Testis (tissue), 3 donors: ENCODE measurements around the gene NCOR2. TPM values are rescaled to one million over a fixed set of nuclear protein-coding genes. Genes with fewer than 3 reads are reported as not detected.
A peak's percentile ranks its signal among the peaks of the same experiment; 100 is the strongest.
"Not testable (repeated sequence)": the region's sequence is repeated elsewhere in the genome, so short reads cannot be mapped to it uniquely, and the experiment has no call there.

Experiments
- DNase-seq: peaks from one replicate; pipeline ENCODE4 v3.0.0-alpha.2; 2019
- H3K27ac ChIP-seq, 2 donors: fragments of 200-600 bp; sonication (generic); one replicate each; pipeline ENCODE4 v1.5.1; 2019
- H3K27me3 ChIP-seq: fragments of 200-600 bp; sonication (generic); one replicate; pipeline ENCODE4 v1.5.1; 2019
- H3K36me3 ChIP-seq: fragments of 200-600 bp; sonication (generic); one replicate; pipeline ENCODE4 v1.5.1; 2017; ENCODE audit warnings: low read depth; ENCODE audit errors: missing control alignments
- H3K4me1 ChIP-seq: fragments of 200-600 bp; sonication (generic); one replicate; pipeline ENCODE4 v1.5.1; 2019
- H3K4me3 ChIP-seq, 2 donors: fragments of 200-600 bp; sonication (generic); one replicate each; pipeline ENCODE4 v1.5.1; 2017 to 2019
- H3K9me3 ChIP-seq: fragments of 200-600 bp; sonication (generic); one replicate; pipeline ENCODE4 v1.5.1; 2017
- POLR2A ChIP-seq: fragments of 450-650 bp; IDR thresholded peaks from one replicate; pipeline ENCODE4 v1.6.1; 2017; ENCODE audit warnings: antibody characterized with exemption, mild to moderate bottlenecking, moderate library complexity
- WGBS, 2 donors: methylation state at CpG; one replicate each; pipeline ENCODE4 v1.1.5; 2018; 5-methylcytosine and 5-hydroxymethylcytosine counted together
- intact Hi-C: fragments of 100-400 bp; cut with DNase I; formaldehyde crosslinking; loops from one replicate; pipeline ENCODE4 v1.15.1; 2023; ENCODE audit warnings: low total_unique reads
- polyA plus RNA-seq: library from polyadenylated mRNA; stranded (reverse); fragments of 350-450 nt; fragmentation: Illumina TruSeq; extraction: RNeasy Lipid Tissue Mini Kit (QIAGEN cat#74804); gene quantifications from one replicate; pipeline ENCODE4 v1.2.3, GENCODE V29; 2014; ENCODE audit warnings: low read depth, low replicate concordance; ENCODE audit not compliant: insufficient read depth
- total RNA-seq, 2 donors: library from RNA; depleted of rRNA; stranded (reverse); fragments of >200 nt; gene quantifications; one replicate each; pipeline ENCODE4 v1.2.3, GENCODE V29; 2016
- TF ChIP-seq, protein P1 (sequence below), 3 experiments: fragments of 450-650 bp in 2 of 3; fragments of 200-600 bp in 1 of 3; sonication (generic) in 1 of 3; IDR thresholded peaks; one replicate each; pipeline ENCODE4 v1.5.1; 2016 to 2019; ENCODE audit warnings: antibody characterized with exemption in 3 of 3, mild to moderate bottlenecking in 2 of 3, moderate library complexity in 1 of 3

Gene NCOR2
- total and polyA plus RNA-seq, 3 donors from 2014 or later: 62.6 to 212 (median 212) TPM

DNA sequence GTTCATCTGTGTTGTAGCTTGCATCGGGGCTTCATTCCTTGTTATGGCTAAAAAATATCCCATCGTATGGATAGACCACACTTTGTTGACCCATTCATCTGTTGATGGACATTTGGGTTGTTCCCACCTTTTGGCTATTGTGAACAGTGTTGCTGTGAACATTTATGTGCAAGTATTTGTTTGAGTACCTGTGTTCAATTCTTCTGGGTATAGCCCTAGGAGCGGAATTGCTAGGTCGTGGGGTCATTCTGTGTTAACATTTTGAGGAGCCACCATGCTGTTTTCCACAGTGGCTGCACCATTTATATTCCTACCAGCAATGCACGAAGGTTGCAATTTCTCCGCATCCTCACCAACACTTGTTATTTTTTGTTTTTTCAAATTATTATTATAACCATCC lies 23.0 kb upstream of the NCOR2 start:
- no peaks in the 10 kb centered on the region for H3K9me3 ChIP-seq
- intact Hi-C loops: no loop called here
- H3K4me3 ChIP-seq: no peak overlapping the region
- DNase-seq: no peak
- peaks cover 3% of the 10 kb centered on the region for H3K4me1 ChIP-seq
- no peaks in the 10 kb centered on the region for H3K27me3 ChIP-seq
- H3K36me3 ChIP-seq: no peaks in the 10 kb centered on the region
- 87 to 94% methylated on average over 6 of the region's 6 CpGs for WGBS, 2 donors
- TF ChIP-seq, protein P1, sequence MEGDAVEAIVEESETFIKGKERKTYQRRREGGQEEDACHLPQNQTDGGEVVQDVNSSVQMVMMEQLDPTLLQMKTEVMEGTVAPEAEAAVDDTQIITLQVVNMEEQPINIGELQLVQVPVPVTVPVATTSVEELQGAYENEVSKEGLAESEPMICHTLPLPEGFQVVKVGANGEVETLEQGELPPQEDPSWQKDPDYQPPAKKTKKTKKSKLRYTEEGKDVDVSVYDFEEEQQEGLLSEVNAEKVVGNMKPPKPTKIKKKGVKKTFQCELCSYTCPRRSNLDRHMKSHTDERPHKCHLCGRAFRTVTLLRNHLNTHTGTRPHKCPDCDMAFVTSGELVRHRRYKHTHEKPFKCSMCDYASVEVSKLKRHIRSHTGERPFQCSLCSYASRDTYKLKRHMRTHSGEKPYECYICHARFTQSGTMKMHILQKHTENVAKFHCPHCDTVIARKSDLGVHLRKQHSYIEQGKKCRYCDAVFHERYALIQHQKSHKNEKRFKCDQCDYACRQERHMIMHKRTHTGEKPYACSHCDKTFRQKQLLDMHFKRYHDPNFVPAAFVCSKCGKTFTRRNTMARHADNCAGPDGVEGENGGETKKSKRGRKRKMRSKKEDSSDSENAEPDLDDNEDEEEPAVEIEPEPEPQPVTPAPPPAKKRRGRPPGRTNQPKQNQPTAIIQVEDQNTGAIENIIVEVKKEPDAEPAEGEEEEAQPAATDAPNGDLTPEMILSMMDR (IDR thresholded peaks at IDR 0.05): no peak
- TF ChIP-seq POLR2A: no peak
- no peak overlapping the region for H3K27ac ChIP-seq

DNA sequence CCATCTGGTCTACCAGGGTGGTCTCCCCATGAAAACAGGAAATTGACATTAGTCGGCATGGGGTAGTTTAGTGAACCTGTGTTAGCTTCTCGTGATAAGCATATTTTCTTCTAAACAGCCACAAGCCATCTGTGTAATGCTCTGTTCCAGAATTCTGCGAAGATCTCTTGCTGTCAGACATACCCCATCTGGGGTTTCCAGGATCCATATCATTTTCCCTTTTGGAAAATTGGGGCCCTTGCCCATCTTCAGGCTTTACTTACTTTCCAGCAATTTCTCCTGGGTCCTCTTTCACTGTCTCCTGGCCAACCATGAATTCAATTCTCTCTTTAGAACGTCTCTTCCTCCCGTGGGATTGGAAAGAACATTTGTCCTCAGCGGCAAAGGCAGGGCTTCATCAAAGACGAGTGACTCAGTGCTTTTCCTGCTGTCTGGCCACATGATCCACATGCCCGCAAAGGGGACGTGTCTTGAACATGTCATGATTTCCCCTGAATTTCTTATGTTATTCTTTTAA lies 21.4 kb upstream of the NCOR2 start:
- peak; percentile 52 for DNase-seq

DNA sequence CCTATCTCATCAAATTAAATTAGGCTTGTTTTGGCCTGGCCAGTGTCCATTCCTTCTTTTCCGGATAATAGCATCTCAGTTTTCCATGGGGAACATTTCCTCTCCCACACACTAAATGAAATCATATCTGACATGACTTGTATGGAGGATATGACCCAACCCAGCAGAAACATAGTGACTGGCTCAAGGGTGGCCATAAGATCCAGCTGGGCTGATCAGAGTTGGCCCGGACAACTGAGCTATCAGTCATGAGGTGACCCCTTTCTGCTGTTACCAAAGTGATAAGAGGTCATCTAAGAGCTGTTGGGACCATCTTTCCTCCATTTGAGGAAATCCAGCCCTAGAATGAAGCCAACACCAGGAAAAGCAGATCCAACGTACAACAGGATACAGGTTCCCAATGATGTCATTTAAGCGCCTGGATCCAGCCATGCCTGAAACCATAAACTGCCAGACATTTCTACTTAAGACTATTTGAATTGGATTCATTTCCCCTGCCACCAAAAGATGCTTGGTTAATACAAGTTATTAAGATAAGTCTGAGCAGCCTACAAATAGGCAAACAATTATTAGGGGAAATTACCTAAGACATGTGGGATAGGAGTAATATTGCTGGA lies 20.7 kb upstream of the NCOR2 start:
- H3K36me3 ChIP-seq: no peaks in the 10 kb centered on the region
- 88 to 91% methylated on average over 4 of the region's 4 CpGs for WGBS, 2 donors
- TF ChIP-seq POLR2A: no peak
- TF ChIP-seq, protein P1 (IDR thresholded peaks at IDR 0.05): no peak
- no peak for DNase-seq
- H3K27ac ChIP-seq: no peak overlapping the region
- H3K4me3 ChIP-seq: no peak overlapping the region
- peaks cover 3% of the 10 kb centered on the region for H3K4me1 ChIP-seq
- no peaks in the 10 kb centered on the region for H3K27me3 ChIP-seq
- H3K9me3 ChIP-seq: no peaks in the 10 kb centered on the region
- intact Hi-C loops: no loop called here

More for the DNA sequence above, 21.4 kb upstream of the NCOR2 start:
- Histone ChIP-seq H3K9me3 (no peaks in the 10 kb centered on the region), H3K27me3 (no peaks in the 10 kb centered on the region), H3K36me3 (no peaks in the 10 kb centered on the region), H3K4me1 (peaks cover 3% of the 10 kb centered on the region), H3K27ac (peak overlapping the region in 1 of 2 donors; percentile 36), H3K4me3 (no peak overlapping the region)
- 29 to 49% methylated on average over 9 of the region's 9 CpGs for WGBS, 2 donors
- TF ChIP-seq POLR2A: no peak
- TF ChIP-seq, protein P1 (IDR thresholded peaks at IDR 0.05): no peak
- intact Hi-C loops: no loop called here

DNA sequence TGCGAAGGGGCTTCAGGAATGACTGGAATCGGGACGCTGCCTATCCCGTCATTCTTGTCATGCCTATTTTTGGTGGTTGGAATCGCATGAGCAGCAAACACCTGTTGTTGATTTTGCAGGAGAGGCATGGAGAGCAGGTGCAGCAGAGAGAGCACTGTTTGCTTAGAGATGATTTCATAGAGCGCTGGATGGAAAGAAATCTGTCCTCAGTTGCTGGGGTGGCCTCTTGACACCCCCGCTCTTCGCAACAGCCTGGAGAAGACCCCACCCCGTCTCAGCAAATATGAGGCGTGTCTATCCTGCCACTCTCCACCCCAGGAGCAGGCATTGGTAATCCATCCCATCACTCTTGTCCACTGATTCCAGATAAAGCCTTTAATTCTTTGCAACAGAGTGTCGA lies 19.3 kb upstream of the NCOR2 start:
- Histone ChIP-seq H3K36me3 (no peaks in the 10 kb centered on the region), H3K4me1 (peaks cover 11% of the 10 kb centered on the region), H3K27ac (no peak overlapping the region), H3K9me3 (no peaks in the 10 kb centered on the region), H3K4me3 (no peak overlapping the region), H3K27me3 (no peaks in the 10 kb centered on the region)
- DNase-seq: no peak
- no peak for TF ChIP-seq POLR2A
- TF ChIP-seq, protein P1 (IDR thresholded peaks at IDR 0.05): no peak
- 84 to 85% methylated on average over 11 of the region's 11 CpGs for WGBS, 2 donors
- intact Hi-C loops: no loop called here

DNA sequence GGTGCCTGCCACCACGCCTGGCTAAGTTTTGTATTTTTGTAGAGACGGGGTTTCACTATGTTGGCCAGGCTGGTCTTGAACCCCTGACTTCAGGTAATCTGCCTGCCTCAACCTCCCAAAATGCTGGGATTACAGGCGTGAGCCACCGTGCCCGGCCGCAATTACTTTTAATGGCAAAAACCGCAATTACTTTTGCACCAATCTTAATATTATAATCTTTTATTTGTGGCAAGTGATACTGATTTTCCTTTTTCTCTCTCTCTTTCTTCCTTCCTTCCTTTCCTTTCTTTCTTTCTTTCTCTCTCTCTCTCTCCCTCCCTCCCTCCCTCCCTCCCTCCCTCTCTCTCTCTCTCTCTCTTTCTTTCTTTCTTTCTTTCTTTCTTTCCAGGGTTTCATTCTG lies 17.1 kb upstream of the NCOR2 start:
- 73 to 84% methylated on average over 7 of the region's 7 CpGs for WGBS, 2 donors
- H3K27ac ChIP-seq, DNase-seq, H3K36me3 ChIP-seq, intact Hi-C loops, H3K9me3 ChIP-seq, H3K4me3 ChIP-seq, H3K27me3 ChIP-seq: not testable (repeated sequence)
- H3K4me1 ChIP-seq: peaks cover 13% of the 10 kb centered on the region
